ENCODE data around the gene RDX.
"Not testable (repeated sequence)": the region's sequence is repeated elsewhere in the genome, so short reads cannot be mapped to it uniquely, and the experiment has no call there.

The RDX gene

GRCh38 chr11:110290591-110291334 is 5.7 kb downstream of the RDX start:
- no peak overlapping the region for H3K4me3 ChIP-seq (ENCODE audit: control insufficient read depth, low read depth, low read length)
- no peak for TF ChIP-seq CTCF (conservative IDR thresholded peaks at IDR 0.05; ENCODE audit: control insufficient read depth, insufficient read depth, low read depth, low read length)
- DNase-seq (ENCODE audit: low read depth), result no peak

GRCh38 chr11:110289472-110289871 is 6.9 kb downstream of the RDX start:
- peak; percentile 54 for DNase-seq (ENCODE audit: low read depth)
- H3K4me3 ChIP-seq (ENCODE audit: control insufficient read depth, low read depth, low read length), result no peak overlapping the region
- no peak for TF ChIP-seq CTCF (conservative IDR thresholded peaks at IDR 0.05; ENCODE audit: control insufficient read depth, insufficient read depth, low read depth, low read length)

GRCh38 chr11:110287537-110287936 is 8.9 kb downstream of the RDX start:
- DNase-seq (ENCODE audit: low read depth), result no peak
- no peak for TF ChIP-seq CTCF (conservative IDR thresholded peaks at IDR 0.05; ENCODE audit: control insufficient read depth, insufficient read depth, low read depth, low read length)
- H3K4me3 ChIP-seq (ENCODE audit: control insufficient read depth, low read depth, low read length), result no peak overlapping the region

- H3K4me3 ChIP-seq (ENCODE audit: control insufficient read depth, low read depth, low read length), result no peak overlapping the region
- no peak for DNase-seq (ENCODE audit: low read depth)
- peak; percentile 4 for TF ChIP-seq CTCF (conservative IDR thresholded peaks at IDR 0.05; ENCODE audit: control insufficient read depth, insufficient read depth, low read depth, low read length)
These were observed 9.9 kb downstream of the RDX start for GRCh38 chr11:110286298-110287040.

GRCh38 chr11:110283862-110284261 is 12.6 kb downstream of the RDX start:
- H3K4me3 ChIP-seq (ENCODE audit: control insufficient read depth, low read depth, low read length), result no peak overlapping the region
- no peak for DNase-seq (ENCODE audit: low read depth)
- no peak for TF ChIP-seq CTCF (conservative IDR thresholded peaks at IDR 0.05; ENCODE audit: control insufficient read depth, insufficient read depth, low read depth, low read length)

GRCh38 chr11:110280595-110280994 is 15.8 kb downstream of the RDX start:
- not testable (repeated sequence) for H3K4me3 ChIP-seq (ENCODE audit: control insufficient read depth, low read depth, low read length); DNase-seq (ENCODE audit: low read depth)

GRCh38 chr11:110279881-110280280 is 16.5 kb downstream of the RDX start:
- DNase-seq (ENCODE audit: low read depth), result no peak
- no peak overlapping the region for H3K4me3 ChIP-seq (ENCODE audit: control insufficient read depth, low read depth, low read length)
- no peak for TF ChIP-seq CTCF (conservative IDR thresholded peaks at IDR 0.05; ENCODE audit: control insufficient read depth, insufficient read depth, low read depth, low read length)
